Right lobe of liver (tissue), 6 donors: ENCODE measurements around the gene HARBI1. TPM values are rescaled to one million over a fixed set of nuclear protein-coding genes. Genes with fewer than 3 reads are reported as not detected.

Experiments used
- ATAC-seq, 4 donors: fragments of 200-7000 bp; cut with Tn5 transposase; one replicate each; pipeline ENCODE4 v1.9.1; 2020; ENCODE audit warnings: mild to moderate bottlenecking in 4 of 4, moderate library complexity in 4 of 4
- DNase-seq, 3 donors: peaks; one replicate each; pipeline ENCODE4 v3.0.0-alpha.2; 2020
- H3K27ac ChIP-seq, 3 donors: fragments of 200-600 bp; one replicate each; pipeline ENCODE4 v1.8.0; 2022
- H3K27me3 ChIP-seq, 2 donors: fragments of 200-600 bp; one replicate each; pipeline ENCODE4 v1.8.0; 2022
- H3K36me3 ChIP-seq, 4 donors: fragments of 200-600 bp; sonication (generic) in 1 of 4; one replicate each; pipeline versions ENCODE4 v1.5.1 to v1.8.0; 2017 to 2022; ENCODE audit warnings: control low read depth in 1 of 4
- H3K4me1 ChIP-seq, 4 donors: fragments of 200-600 bp; sonication (generic) in 1 of 4; one replicate each; pipeline versions ENCODE4 v1.5.1 to v1.8.0; 2017 to 2022; ENCODE audit warnings: control low read depth in 1 of 4
- H3K4me3 ChIP-seq, 3 donors: fragments of 200-600 bp; one replicate each; pipeline ENCODE4 v1.8.0; 2022
- H3K9me3 ChIP-seq, 4 donors: fragments of 200-600 bp; sonication (generic) in 1 of 4; one replicate each; pipeline versions ENCODE4 v1.5.1 to v1.8.0; 2017 to 2022; ENCODE audit warnings: control low read depth in 1 of 4
- POLR2A ChIP-seq: fragments of 450-650 bp; IDR thresholded peaks from one replicate; pipeline ENCODE4 v1.6.1; 2017; ENCODE audit warnings: antibody characterized with exemption, mild to moderate bottlenecking
- WGBS: methylation state at CpG from one replicate; pipeline ENCODE4 v1.1.6; 2018; ENCODE audit warnings: low coverage, low lambda C conversion rate; ENCODE audit not compliant: insufficient coverage; ENCODE audit errors: missing lambda C conversion rate; 5-methylcytosine and 5-hydroxymethylcytosine counted together
- intact Hi-C, 2 donors: fragments of 100-400 bp; cut with DNase I; formaldehyde crosslinking; loops; one replicate each; pipeline versions ENCODE4 v1.11.2 to v1.14.1; 2022
- total RNA-seq, 6 experiments: library from RNA; depleted of rRNA in 2 of 6; stranded (reverse); fragments of >200 nt in 2 of 6; fragmentation: NEBNext Ultra II Directional in 3 of 6; extraction: Animal tissue kit (Norgen Biotek cat#: 25700) in 3 of 6; gene quantifications; one replicate each; pipeline versions ENCODE4 v1.1.0 to v1.2.4, GENCODE V29; 2016 to 2023
- TF ChIP-seq, protein P1 (sequence below), 4 donors: fragments of 200-600 bp in 3 of 4; fragments of 450-650 bp in 1 of 4; IDR thresholded peaks; one replicate each; pipeline versions ENCODE4 v1.5.1 to v1.8.0; 2016 to 2022; ENCODE audit warnings: antibody characterized with exemption in 4 of 4, mild to moderate bottlenecking in 2 of 4
- donor health status: DM: no; HTN: yes; CAD: no.
- donor health status: DM: no; HTN: no; CAD: no.
- donor health status: DM: no; HTN: no; CAD: no.
- donor health status: DM: no; HTN: yes; CAD: no.
- donor health status: DM: no; HTN: yes; CAD: no.

HARBI1 gene
- total RNA-seq, 6 experiments from 2014 or later = 2.0 to 3.4 (median 2.9) TPM

DNA sequence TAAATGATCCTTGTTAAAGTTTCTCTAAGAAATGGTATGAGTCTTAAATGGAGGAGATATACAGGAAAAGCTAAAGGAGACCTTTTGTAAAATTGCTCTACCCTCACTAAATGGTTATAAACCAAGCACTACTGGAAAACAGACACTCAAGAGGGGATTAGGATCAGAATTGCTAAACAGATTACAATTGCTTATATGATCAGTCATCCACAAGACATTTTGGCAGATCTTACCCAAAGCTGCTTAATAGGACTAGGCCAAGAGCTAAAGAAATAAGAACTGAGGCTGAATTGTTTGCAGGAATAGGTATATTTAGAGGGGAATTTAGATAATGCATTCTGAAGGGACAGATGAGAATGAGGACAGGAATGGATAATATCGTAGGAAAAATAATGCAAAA, 9.5 kb downstream of the HARBI1 start:
- Histone ChIP-seq H3K27ac (no peak overlapping the region), H3K36me3 (no peaks in the 10 kb centered on the region), H3K4me3 (no peak overlapping the region), H3K4me1 (no peaks in the 10 kb centered on the region), H3K9me3 (no peaks in the 10 kb centered on the region), H3K27me3 (no peaks in the 10 kb centered on the region)
- TF ChIP-seq POLR2A = no peak
- TF ChIP-seq, protein P1, sequence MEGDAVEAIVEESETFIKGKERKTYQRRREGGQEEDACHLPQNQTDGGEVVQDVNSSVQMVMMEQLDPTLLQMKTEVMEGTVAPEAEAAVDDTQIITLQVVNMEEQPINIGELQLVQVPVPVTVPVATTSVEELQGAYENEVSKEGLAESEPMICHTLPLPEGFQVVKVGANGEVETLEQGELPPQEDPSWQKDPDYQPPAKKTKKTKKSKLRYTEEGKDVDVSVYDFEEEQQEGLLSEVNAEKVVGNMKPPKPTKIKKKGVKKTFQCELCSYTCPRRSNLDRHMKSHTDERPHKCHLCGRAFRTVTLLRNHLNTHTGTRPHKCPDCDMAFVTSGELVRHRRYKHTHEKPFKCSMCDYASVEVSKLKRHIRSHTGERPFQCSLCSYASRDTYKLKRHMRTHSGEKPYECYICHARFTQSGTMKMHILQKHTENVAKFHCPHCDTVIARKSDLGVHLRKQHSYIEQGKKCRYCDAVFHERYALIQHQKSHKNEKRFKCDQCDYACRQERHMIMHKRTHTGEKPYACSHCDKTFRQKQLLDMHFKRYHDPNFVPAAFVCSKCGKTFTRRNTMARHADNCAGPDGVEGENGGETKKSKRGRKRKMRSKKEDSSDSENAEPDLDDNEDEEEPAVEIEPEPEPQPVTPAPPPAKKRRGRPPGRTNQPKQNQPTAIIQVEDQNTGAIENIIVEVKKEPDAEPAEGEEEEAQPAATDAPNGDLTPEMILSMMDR (IDR thresholded peaks at IDR 0.05) = no peak
- DNase-seq = no peak
- ATAC-seq = no peak
- intact Hi-C loops = no loop called here
- 100% methylated on average over 1 of the region's 1 CpG for WGBS

- no peaks in the 10 kb centered on the region for H3K27me3 ChIP-seq
- DNase-seq (no peak), ATAC-seq (no peak)
- H3K36me3 ChIP-seq = no peaks in the 10 kb centered on the region
- peaks cover 0 to 10% (median 0%) of the 10 kb centered on the region in 4 donors for H3K4me1 ChIP-seq
- H3K4me3 ChIP-seq = no peak overlapping the region
- TF ChIP-seq, protein P1 (IDR thresholded peaks at IDR 0.05) = no peak
- no peak for TF ChIP-seq POLR2A
- H3K9me3 ChIP-seq = no peaks in the 10 kb centered on the region
- intact Hi-C loops = no loop called here
- H3K27ac ChIP-seq = no peak overlapping the region
- 100% methylated on average over 1 of the region's 1 CpG for WGBS
These were observed 12.2 kb downstream of the HARBI1 start for GRCh38 chr11:46604796-46605195.

- WGBS = 94% methylated on average over 12 of the region's 15 CpGs
- ATAC-seq = no peak
- TF ChIP-seq, protein P1 (IDR thresholded peaks at IDR 0.05) = no peak
- no peak for TF ChIP-seq POLR2A
- no peaks in the 10 kb centered on the region for H3K9me3 ChIP-seq
- no peak overlapping the region for H3K4me3 ChIP-seq
- H3K36me3 ChIP-seq = no peaks in the 10 kb centered on the region
- DNase-seq = no peak
- no peaks in the 10 kb centered on the region for H3K27me3 ChIP-seq
- no peak overlapping the region for H3K27ac ChIP-seq
- peaks cover 0 to 10% (median 0%) of the 10 kb centered on the region in 4 donors for H3K4me1 ChIP-seq
- intact Hi-C loops = no loop called here
These were observed 13.2 kb downstream of the HARBI1 start for GRCh38 chr11:46603704-46604308.

DNA sequence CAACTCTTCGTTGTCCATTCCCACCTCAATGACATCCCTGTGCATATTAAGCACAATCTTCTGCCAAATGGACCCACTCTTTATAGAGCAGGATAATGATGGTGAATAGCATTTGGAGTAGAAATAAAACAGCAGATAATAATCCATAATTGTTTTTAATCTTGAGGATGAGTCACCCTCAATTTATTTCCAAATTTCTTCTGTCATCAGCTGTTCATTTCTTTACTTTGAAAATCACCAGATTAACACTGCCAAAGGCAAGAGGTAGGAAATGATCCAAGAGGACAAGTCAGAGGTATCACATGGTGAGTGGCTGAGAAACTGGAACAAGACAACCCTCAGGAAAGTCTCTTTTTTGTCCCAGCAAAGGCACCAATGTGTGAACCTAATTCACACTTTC, 15.9 kb downstream of the HARBI1 start:
- intact Hi-C loops = no loop called here
- Histone ChIP-seq H3K27ac (no peak overlapping the region), H3K9me3 (no peaks in the 10 kb centered on the region), H3K36me3 (no peaks in the 10 kb centered on the region), H3K4me1 (peaks cover 0 to 20% (median 0%) of the 10 kb centered on the region in 4 donors), H3K4me3 (no peak overlapping the region), H3K27me3 (no peaks in the 10 kb centered on the region)
- 29% methylated on average over 1 of the region's 1 CpG for WGBS
- DNase-seq (no peak), ATAC-seq (peak in 1 of 4 donors; percentile 31)
- TF ChIP-seq, protein P1 (IDR thresholded peaks at IDR 0.05) = no peak
- no peak for TF ChIP-seq POLR2A
